ENCODE data around the gene GAS7. TPM values are rescaled to one million over a fixed set of nuclear protein-coding genes. Genes with fewer than 3 reads are reported as not detected.
A peak's percentile ranks its signal among the peaks of the same experiment; 100 is the strongest.

Gene GAS7
- total and polyA plus RNA-seq, 2 donors (not counting 1 experiment from before 2014, with no cell fraction given), result 3.4 to 13.6 TPM

DNA sequence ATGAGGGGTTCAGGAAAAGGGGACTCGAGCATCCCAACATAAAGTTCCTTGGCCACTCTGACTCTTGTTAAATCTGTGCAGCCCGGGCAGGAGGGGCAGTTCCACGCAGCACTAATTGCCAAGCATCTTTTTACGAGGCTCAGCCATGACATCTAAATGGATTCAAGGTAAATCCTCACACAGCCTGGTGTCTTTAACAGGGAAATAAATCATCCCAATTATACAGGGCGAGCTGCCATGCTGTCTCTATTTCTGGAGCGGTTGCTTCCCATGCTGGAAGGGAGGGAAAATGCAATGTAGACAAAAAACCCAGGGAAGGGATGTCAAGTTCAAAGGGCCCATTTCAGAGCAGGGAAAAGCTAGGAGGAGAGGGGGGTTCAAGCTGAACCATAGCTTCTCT lies 110.0 kb downstream of the GAS7 start:
- intact Hi-C loops (cut with micrococcal nuclease), result no loop called here
- Histone ChIP-seq H3K9me3 (ENCODE audit: control extremely low read depth in 1 of 3, control insufficient read depth in 2 of 3, insufficient read depth in 1 of 3, low read length in 2 of 3) (peaks cover 0 to 22% (median under 1%) of the 10 kb centered on the region in 3 donors), H3K27ac (ENCODE audit: low read length in 2 of 2) (no peak overlapping the region), H3K9ac (ENCODE audit: low read length) (no peak overlapping the region), H3K27me3 (replicated peaks in 1 of 4; ENCODE audit: control extremely low read depth in 1 of 4, control insufficient read depth in 3 of 4, insufficient read depth in 4 of 4, low read length in 3 of 4) (no peaks in the 10 kb centered on the region), H3K4me3 (ENCODE audit: control extremely low read depth in 1 of 5, extremely low read depth in 1 of 5, insufficient read depth in 1 of 5, low read depth in 2 of 5, low read length in 4 of 5) (no peak overlapping the region), H3K36me3 (replicated peaks in 1 of 2; ENCODE audit: control extremely low read depth in 1 of 2, control insufficient read depth in 1 of 2, extremely low read depth in 1 of 2, insufficient read depth in 2 of 2, low read length in 1 of 2) (no peaks in the 10 kb centered on the region), H3K79me2 (ENCODE audit: control insufficient read depth, insufficient read depth, low read length) (no peaks in the 10 kb centered on the region), H3K4me2 (replicated peaks; ENCODE audit: low read depth, low read length, poor library complexity, severe bottlenecking) (no peak overlapping the region), H3K4me1 (ENCODE audit: control insufficient read depth in 2 of 2, insufficient read depth in 2 of 2, low read length in 2 of 2) (peaks cover 15 to 23% of the 10 kb centered on the region in 2 donors), H2AFZ (ENCODE audit: insufficient read depth, low read depth, low read length, poor library complexity, severe bottlenecking) (no peak overlapping the region), H4K20me1 (ENCODE audit: control insufficient read depth, insufficient read depth, low read length, poor library complexity, severe bottlenecking) (no peaks in the 10 kb centered on the region)
- Mint-ChIP-seq H3K9me3 (ENCODE audit: insufficient read depth) (no peaks in the 10 kb centered on the region), H3K27ac (no peak overlapping the region), H3K4me3 (no peak overlapping the region), H3K27me3 (peaks cover 8% of the 10 kb centered on the region), H3K4me1 (peaks cover 22% of the 10 kb centered on the region)
- ChIA-PET CTCF (no interaction called here), POLR2A (interaction anchor here (0.6 kb wide), 1 partner anchor 26 kb away, joined by 3 read pairs; no protein-coding TSS in a partner anchor)
- ATAC-seq (ENCODE audit: low read depth) (no peak), DNase-seq (no peak)
- TF ChIP-seq CTCF (IDR thresholded peaks at IDR 0.05), result no peak
- no peak for TF ChIP-seq EZH2 (IDR thresholded peaks at IDR 0.05; ENCODE audit: borderline replicate concordance, insufficient read depth, low read depth, low read length, poor library complexity, severe bottlenecking)
- WGBS (ENCODE audit: insufficient coverage), result 79% methylated on average over 3 of the region's 6 CpGs

- CTCF ChIA-PET, result no interaction called here
- Histone ChIP-seq H3K4me1 (ENCODE audit: control insufficient read depth in 2 of 2, insufficient read depth in 2 of 2, low read length in 2 of 2) (peaks cover 15 to 23% of the 10 kb centered on the region in 2 donors), H3K36me3 (replicated peaks in 1 of 2; ENCODE audit: control extremely low read depth in 1 of 2, control insufficient read depth in 1 of 2, extremely low read depth in 1 of 2, insufficient read depth in 2 of 2, low read length in 1 of 2) (no peaks in the 10 kb centered on the region), H3K9me3 (ENCODE audit: control extremely low read depth in 1 of 3, control insufficient read depth in 2 of 3, insufficient read depth in 1 of 3, low read length in 2 of 3) (peaks cover 1 to 27% (median 2%) of the 10 kb centered on the region in 3 donors), H3K27ac (ENCODE audit: low read length in 2 of 2) (no peak overlapping the region), H3K27me3 (replicated peaks in 1 of 4; ENCODE audit: control extremely low read depth in 1 of 4, control insufficient read depth in 3 of 4, insufficient read depth in 4 of 4, low read length in 3 of 4) (no peaks in the 10 kb centered on the region), H3K79me2 (ENCODE audit: control insufficient read depth, insufficient read depth, low read length) (no peaks in the 10 kb centered on the region), H2AFZ (ENCODE audit: insufficient read depth, low read depth, low read length, poor library complexity, severe bottlenecking) (no peak overlapping the region), H4K20me1 (ENCODE audit: control insufficient read depth, insufficient read depth, low read length, poor library complexity, severe bottlenecking) (no peaks in the 10 kb centered on the region), H3K4me2 (replicated peaks; ENCODE audit: low read depth, low read length, poor library complexity, severe bottlenecking) (peak overlapping the region; percentile 44), H3K4me3 (ENCODE audit: control extremely low read depth in 1 of 5, extremely low read depth in 1 of 5, insufficient read depth in 1 of 5, low read depth in 2 of 5, low read length in 4 of 5) (no peak overlapping the region), H3K9ac (ENCODE audit: low read length) (no peak overlapping the region)
- intact Hi-C loops (cut with micrococcal nuclease), result no loop called here
- no peaks in the 10 kb centered on the region for H3K9me3 Mint-ChIP-seq (ENCODE audit: insufficient read depth)
- H3K27ac Mint-ChIP-seq, result peak overlapping the region; percentile 41
- peak; percentile 21 for ATAC-seq (ENCODE audit: low read depth)
- POLR2A ChIA-PET, result no interaction called here
- DNase-seq, result peak; percentile 21
- H3K4me1 Mint-ChIP-seq, result peaks cover 22% of the 10 kb centered on the region
- H3K4me3 Mint-ChIP-seq, result no peak overlapping the region
- TF ChIP-seq CTCF (IDR thresholded peaks at IDR 0.05) (no peak), EZH2 (IDR thresholded peaks at IDR 0.05; ENCODE audit: borderline replicate concordance, insufficient read depth, low read depth, low read length, poor library complexity, severe bottlenecking) (no peak)
- no CpG with 5 or more reads among the region's 3 CpGs for WGBS (ENCODE audit: insufficient coverage)
- peaks cover 8% of the 10 kb centered on the region for H3K27me3 Mint-ChIP-seq
Measured at GRCh38 chr17:10087355-10087754, 111.1 kb downstream of the GAS7 start.

All from B cell (primary cell).